ENCODE results near the gene FNIP2.
"Not testable (repeated sequence)": the region's sequence is repeated elsewhere in the genome, so short reads cannot be mapped to it uniquely, and the experiment has no call there.

FNIP2 gene

DNA sequence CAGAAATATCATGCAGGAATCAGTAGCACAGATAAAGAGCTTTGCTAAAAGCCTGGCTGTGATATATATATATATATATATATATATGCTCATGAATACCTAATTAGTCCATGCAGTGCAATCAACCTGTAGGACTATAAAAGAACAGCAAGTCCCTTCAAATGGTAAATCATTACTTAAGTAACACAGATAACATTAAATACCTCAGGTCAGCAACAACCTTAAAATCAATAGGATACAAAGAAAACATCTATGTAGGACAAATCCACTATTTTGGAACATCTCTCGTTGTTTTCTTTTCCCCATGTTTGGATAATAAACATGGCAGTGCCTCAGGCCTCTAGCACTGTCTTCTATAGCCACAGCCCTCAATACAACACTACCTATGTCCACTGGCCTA is 106.6 kb downstream of the FNIP2 start:
- no peak for DNase-seq

DNA sequence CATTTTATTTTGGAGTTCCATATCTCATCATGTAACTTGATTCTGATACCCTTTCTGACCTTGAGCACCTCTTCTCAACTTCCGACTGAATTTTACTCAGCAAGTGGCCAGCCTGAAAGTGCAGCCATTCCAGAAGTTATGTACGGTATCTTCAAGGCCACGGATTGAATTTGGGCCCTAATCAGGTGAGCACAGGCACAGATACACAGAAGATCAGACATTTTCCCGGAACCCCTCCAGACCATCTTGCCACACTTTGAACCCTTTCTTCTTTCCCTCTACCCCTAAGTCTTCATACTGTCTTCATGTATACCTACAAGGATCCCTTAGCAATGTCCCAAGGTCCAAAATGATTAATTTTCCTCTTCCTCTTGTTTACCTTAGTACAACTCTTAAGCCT is 108.2 kb downstream of the FNIP2 start:
- no peak for DNase-seq

DNA sequence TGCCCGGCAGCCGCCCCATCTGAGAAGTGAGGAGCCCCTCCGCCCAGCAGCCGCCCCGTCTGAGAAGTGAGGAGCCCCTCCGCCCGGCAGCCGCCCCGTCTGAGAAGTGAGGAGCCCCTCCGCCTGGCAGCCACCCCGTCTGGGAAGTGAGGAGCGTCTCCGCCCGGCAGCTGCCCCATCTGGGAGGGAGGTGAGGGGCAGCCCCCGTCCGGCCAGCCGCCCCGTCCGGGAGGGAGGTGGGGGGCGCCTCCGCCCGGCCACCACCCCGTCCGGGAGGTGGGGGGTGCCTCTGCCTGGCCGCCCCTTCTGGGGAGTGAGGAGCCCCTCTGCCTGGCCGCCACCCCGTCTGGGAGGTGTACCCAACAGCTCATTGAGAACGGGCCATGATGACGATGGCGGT is 113.3 kb downstream of the FNIP2 start:
- DNase-seq, result not testable (repeated sequence)

DNA sequence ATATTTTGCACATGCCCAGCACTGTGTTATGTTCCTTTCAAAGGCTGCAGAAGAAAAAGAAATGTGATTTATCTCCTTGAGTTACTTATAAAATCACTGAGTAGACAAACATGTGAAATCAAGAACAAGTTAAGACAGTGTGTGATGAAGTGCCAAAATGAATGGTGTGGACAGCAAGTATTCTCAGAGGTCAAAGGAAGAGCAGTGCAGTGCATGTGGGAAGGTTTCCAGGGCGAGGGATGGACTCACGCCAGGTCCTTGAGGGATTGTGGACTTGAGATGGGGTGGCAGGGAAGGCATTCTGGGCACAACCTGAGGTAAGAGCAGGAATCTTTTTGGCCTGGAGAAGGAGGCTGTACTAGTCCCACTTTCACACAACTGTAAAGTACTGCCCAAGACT is 115.5 kb downstream of the FNIP2 start:
- no peak for DNase-seq

DNA sequence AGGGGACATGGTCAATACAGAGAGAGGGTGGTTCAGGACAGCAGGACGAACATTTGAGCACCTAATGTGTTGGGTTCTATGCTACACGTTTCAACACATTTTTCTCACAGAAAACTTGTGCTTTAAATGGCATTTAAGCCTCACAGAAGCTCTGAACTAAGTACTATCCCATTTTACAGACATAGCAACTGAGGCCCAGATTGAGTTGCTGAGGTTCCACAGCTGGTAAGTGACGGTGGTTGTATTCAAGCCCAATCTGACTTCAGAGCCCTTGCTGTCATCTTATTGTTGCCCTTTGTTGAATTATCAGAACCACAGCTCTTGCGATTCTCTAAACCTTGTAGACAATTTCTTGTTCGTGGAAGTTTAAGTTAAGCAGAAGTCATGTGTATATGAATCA is 116.7 kb downstream of the FNIP2 start:
- no peak for DNase-seq

DNA sequence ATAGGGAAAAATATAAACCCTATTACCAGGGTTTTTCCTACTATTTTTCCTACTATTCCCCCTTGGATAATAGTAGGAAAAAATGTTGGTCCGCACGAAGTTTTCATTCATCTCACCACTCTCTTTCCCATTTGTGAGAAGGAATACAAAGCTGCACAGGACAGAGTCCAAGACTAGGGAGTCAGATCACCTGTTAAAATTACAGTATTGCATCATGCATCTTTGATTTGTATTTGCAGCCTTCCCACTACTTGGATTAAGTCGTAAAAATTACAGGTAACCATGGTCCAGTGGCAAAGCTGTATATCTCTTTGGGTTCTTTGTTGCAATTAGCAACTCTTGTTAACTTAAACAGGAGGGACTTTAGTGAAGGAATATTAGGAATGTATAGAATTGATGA is 121.5 kb downstream of the FNIP2 start:
- no peak for DNase-seq

DNA sequence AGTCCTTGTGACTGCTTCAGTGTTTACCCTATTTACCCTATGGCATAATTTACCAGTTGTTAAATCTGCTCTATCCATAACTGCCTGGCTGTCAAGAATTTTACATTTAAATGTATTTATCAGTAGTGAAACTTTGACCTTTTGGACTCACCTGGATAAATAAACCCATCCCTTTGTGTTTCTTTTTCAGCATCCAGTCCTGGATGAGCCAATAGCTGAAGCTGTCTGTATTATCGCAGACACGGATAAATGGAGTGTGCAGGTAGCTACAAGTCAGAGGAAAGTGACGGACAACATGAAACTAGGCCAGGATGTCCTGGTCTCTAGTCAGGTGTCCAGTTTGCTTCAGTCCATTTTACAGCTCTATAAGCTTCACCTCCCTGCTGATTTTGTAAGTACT is 122.4 kb downstream of the FNIP2 start:
- no peak for DNase-seq

DNA sequence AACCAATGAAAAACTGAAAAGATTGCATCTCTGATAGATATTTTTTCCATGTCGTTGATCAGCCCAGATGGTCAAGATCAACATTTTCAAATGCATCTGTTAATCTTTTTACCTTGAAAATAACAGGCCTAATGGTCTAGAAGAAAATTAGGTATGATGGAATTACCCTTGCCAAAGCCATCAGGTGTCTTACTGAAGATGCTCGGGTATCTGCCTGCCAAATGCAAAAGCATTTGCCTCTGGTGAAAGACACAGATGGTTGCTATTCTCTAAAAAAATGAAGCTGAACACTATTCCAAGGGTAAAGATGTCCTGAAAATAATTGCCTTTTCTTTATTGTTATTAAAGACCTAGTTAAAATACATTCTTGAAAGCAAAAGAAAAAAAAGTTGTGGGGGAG is 126.0 kb downstream of the FNIP2 start:
- DNase-seq, result no peak

DNA sequence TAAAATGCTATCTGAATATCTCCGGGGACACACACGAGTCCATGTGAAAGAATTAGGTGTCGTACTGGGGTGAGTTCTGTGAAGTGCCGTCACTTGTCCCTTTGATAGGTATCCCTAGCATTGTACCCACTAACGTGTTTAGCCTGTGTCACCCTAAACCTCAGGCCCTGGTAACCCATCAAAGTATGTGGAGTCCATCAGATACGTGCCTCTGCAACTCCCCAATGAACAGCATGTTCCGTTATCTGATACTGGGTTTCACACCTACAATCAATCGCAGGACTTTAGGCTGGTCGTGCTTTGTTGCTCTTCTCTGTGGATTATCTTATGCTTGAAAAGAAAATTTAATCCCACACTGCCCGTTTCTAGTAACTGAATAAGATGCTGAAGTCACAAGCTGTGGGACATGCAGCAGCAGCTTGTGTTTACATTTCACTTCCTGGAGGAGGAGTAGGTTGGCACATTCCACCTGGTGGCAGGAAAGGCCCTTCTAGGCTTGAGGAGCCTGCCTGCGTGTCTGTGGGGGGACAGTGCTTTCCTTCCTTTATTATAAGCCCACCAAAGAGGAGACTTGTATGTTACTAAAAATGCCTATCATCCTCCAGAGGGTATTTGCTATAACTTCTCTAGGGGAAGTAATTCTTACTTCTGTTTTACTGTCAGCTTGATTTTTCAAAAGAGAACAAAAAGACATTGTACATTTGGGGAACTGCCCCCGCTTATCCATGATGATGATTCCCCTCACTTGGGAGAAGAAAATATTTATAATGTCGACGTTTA is 127.2 kb downstream of the FNIP2 start:
- peak; percentile 5 for DNase-seq

DNA sequence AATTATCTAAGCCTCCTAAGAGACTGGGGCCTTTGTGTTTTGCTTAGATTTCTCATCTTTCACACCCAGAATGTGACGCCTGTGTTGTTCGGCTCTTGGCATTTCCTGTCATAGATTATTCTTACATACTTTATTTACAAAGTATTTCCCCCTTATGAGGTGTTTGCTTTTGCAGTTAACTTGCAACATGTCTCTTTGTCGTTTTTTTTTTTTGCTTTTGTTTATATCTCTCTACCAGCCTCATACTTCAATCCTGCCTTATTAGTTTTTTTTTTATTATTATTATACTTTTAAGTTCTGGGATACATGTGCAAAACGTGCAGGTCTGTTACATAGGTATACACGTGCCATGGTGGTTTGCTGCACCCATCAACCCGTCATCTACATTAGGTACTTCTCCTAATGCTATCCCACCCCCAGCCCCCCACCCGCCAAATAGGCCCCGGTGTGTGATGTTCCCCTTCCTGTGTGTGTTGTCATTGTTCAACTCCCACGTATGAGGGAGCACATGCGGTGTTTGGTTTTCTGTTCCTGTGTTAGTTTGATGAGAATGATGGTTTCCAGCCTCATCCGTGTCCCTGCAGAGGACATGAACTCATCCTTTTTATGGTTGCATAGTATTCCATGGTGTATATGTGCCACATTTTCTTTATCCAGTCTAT is 127.9 kb downstream of the FNIP2 start:
- not testable (repeated sequence) for DNase-seq

DNA sequence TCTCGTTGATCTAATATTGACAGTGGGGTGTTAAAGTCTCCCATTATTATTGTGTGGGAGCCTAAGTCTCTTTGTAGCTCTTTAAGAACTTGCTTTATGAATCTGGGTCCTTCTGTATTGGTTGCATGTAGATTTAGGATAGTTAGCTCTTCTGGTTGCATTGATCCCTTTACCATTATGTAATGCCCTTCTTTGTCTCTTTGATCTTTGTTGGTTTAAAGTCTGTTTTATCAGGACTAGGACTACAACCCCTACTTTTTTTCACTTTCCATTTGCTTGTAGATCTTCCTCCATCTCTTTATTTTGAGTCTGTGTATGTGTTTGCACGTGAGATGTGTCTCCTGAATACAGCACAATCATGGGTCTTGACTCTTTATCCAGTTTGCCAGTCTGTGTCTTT is 131.6 kb downstream of the FNIP2 start:
- not testable (repeated sequence) for DNase-seq

DNA sequence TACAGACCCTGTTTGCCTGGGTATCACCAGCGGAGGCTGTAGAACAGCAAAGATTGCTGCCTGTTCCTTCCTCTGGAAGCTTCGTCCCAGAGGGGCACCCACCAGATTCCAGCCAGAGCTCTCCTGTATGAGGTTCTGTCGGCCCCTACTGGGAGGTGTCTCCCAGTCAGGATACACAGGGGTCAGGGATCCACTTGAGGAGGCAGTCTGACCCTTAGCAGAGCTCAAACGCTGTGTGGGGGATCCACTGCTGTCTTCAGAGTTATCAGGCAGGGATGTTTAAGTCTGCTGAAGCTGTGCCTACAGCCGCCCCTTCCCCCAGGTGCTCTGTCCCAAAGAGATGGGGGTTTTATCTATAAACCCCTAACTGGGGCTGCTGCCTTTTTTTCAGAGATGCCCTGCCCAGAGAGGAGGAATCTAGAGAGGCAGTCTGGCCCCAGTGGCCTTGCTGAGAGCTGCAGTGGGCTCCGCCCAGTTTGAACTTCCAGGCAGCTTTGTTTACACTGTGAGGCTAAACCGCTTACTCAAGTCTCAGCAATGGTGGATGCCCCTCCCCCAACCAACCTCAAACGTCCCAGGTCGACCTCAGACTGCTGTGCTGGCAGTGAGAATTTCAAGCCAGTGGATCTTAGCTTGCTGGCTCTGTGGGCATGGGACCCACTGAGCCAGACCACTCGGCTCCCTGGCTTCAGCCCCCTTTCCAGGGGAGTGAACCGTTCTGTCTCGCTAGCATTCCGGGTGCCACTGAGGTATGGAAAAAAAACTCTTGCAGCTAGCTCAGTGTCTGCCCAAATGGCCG is 133.7 kb downstream of the FNIP2 start:
- peak; percentile 54 for DNase-seq

DNA sequence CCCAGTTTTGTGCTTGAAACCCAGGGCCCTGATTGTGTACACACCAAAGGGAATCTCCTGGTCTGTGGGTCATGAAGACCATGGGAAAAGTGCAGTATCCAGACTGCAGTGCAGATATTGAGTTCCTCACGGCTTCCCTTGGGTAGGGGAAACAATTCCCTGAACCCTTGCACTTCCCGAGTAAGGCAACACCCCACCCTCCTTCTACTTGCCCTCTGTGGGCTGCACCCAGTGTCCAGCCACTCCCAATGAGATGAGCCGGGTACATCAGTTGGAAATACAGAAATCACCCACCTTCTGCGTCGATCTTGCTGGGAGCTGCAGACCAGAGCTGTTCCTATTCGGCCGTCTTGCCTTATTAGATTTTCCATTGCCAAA is 134.2 kb downstream of the FNIP2 start:
- DNase-seq, result no peak

DNA sequence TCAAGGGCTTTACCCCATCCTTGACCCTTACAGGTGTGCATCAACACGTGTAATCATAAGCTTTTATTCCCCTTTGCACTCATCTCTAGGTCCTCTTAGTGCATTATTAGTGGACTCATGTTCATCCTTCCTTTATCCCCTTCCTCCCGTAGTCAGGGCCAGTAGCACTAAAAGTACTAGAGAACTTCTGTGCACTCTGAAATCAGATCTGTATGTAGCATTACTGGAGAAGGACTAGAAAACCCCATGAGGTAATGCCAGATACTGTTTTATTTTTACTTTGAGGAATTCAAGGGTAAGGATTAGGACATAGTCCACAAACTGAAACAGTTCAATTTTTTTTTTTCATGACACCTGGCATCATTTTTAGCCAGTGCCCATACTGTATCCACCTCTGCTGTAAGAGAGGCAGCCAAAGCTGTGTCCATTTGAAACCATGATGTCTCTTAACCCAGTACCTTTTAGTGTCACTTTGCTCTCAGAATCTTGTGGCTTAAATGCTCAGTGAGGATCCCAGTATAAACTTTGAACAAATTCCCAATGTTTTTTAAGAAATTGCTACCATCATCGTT is 134.7 kb downstream of the FNIP2 start:
- DNase-seq, result no peak

DNA sequence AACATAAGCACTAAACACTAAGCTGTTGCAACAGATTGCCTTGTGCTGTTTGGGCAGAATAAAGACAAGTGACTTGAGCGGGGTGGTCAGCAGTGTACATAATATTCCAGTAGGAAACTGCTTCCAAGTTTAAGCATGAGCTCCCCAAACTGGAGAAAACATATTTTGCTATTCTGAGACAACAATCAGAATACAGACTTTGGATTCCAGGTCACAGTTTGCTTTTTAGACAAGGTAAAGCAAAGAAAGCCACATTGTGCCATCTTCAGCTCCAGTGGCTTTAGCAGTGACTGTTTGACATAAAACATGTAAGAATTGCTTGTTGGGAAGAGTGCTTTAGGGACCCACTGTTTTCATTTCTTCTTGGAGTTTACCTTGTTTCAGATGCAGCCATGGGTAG is 136.0 kb downstream of the FNIP2 start:
- no peak for DNase-seq

DNA sequence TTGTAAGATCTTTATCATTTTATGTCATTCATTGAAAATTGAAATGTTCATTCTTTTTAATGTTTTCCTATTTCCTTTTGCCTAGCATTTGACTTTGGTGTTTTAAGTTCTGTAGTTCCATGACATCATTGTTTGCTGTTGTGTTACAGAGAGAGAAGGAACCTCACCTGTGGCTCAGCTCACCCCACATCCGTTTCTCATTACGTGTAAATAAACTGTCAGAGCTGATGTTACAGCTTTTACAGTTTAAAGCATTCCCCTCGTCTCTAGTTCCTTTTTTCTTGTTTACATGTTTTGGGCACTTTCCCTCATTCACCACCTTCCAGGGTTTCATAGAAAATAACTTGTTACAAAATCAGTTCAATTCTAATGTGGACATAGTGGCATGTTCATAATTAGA is 137.2 kb downstream of the FNIP2 start:
- no peak for DNase-seq

DNA sequence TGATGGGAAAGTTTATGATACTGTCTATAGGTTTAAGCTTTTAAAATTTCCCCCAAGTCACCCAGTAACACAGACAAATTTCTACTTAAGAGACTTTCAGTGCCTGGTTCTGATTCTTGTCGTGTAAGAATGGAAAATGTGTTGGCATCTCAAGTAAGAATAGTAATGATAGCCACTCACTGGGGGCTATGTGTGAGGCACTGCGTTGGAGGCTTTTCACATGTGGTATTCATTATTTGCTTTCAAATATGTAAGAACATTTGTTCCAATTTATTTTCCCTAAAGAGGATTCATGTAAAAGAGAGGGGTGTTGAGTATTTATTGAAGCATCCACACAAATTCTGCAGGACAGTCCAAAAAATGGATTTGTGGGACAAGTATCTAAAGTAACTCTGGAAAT is 143.6 kb downstream of the FNIP2 start:
- DNase-seq, result no peak

DNA sequence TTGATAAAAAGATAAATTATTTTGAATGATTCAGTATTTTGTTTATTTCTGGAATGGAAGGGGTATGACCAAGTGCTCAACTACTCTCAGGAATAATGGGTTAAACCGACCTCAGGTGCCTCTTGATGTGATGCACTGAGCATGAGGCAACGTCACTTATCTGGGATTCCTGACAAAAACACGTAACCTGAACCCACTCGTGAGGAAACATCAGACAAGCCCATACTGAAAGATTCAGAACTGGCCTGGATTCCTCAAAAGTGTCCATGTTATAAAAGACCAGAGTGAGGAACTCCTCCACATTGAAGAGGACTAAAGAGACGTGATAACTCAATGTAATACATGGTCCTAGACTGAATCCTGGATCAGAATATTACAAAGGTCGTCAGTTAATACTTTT is 144.0 kb downstream of the FNIP2 start:
- DNase-seq, result no peak

DNA sequence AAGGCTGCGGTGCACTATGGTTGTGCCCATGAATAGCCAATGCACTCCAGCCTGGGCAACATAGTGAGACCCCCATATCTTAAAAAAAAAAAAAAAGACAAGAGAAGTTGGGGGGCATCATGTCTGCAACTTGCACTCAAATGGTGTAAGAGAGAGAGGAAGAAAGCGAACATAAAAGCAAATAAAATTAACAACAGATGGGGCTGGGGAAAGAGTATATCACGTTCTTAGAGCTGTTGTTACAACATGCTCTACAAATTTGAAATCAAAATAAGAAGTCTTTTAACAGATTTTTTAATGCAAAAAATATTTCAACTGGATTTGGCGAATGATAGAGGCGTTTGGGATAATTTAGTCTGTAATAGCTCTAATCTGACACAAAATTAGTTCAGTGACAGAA is 144.9 kb downstream of the FNIP2 start:
- DNase-seq, result no peak

DNA sequence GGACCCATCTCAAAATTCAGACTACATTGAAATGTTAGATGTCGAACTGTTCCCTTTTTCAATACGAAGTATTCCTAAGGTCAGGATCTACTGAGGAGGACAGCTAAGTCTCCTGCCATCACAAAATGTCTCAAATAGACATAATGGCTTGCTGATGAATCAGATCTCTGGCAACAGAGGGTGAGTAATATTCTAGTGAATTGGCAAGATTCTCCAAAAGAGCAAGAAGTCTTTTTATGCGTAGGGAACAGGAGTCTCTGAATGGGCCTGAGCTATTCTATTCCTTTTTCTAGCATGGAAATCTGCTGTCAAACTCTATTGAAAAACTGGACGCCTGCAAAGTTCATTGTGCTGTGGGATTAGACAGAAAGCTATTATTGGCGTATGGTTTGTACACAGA is 145.4 kb downstream of the FNIP2 start:
- peak; percentile 35 for DNase-seq

DNA sequence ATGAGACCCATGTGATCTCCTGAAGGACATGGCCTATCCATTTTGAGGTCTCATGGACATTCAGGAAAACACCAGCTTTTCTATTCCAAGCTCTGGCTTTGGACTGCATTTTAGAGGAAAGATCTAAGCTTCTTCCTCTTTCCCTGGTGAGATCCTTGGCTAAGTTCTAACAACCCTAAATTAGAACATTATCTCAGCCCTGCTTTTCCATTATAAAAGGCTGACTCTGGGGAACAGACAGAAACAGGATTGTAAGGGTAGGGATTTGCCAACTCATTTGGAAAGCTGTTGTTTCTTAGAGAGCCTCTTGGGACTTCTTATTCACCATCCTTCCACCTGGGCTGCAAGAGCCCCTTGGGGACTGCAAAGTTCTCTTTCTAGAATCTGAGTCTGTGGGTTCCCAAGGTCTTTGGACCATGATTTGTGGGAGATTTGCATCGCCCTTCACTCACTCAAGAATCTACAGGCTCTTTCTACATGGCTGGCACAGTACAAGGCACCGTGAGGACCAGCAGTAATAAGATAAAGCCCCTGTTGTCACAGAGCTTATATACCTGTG is 146.9 kb downstream of the FNIP2 start:
- DNase-seq, result no peak

DNA sequence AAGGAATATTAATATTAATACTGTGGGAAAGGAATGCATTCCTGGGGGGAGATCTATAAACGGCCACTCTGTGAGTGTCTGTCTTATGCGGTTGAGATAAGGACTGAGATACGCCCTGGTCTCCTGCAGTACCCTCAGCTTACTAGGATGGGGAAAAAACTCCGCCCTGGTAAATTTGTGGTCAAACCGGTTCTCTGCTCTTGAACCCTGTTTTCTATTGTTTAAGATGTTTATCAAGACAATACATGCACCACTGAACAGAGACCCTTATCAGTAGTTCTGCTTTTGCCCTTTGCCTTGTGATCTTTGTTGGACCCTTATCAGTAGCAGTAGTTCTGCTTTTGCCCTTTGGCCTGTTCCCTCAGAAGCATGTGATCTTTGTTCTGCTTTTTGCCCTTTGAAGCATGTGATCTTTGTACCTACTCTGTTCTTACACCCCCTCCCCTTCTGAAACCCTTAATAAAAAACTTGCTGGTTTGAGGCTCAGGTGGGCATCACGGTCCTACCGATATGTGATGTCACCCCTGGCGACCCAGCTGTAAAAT is 151.7 kb downstream of the FNIP2 start:
- not testable (repeated sequence) for DNase-seq

DNA sequence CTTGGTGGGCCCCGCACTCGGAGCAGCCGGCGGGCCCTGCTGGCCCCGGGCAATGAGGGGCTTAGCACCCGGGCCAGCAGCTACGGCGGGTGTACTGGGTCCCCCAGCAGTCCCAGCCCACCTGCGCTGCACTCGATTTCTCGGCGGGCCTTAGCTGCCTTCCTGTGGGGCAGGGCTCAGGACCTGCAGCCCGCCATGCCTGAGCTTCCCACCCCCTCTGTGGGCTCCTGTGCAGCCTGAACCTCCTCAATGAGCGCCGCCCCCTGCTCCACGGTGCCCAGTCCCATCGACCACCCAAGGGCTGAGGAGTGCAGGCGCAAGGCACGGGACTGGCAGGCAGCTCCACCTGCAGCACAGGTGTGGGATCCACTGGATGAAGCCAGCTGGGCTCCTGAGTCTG is 158.9 kb downstream of the FNIP2 start:
- not testable (repeated sequence) for DNase-seq

Data from kidney glomerular epithelial cell (primary cell).